Breast epithelium (tissue), 3 donors: ENCODE measurements around the gene HES7.

Experiments used
- POLR2A ChIP-seq: fragments of 450-650 bp; IDR thresholded peaks from one replicate; pipeline ENCODE4 v1.6.1; 2016; ENCODE audit warnings: antibody characterized with exemption, mild to moderate bottlenecking, moderate library complexity
- POLR2AphosphoS5 ChIP-seq, 3 donors: sonication (generic); formaldehyde crosslinking; IDR thresholded peaks; one replicate each; pipeline ENCODE4 v1.6.1; 2017; ENCODE audit warnings: antibody characterized with exemption in 3 of 3
- TF ChIP-seq, protein P1 (sequence below), 3 donors: fragments of 450-650 bp; IDR thresholded peaks; one replicate each; pipeline ENCODE4 v1.5.1; 2016 to 2017; ENCODE audit warnings: antibody characterized with exemption in 3 of 3, mild to moderate bottlenecking in 3 of 3, moderate library complexity in 3 of 3

DNA sequence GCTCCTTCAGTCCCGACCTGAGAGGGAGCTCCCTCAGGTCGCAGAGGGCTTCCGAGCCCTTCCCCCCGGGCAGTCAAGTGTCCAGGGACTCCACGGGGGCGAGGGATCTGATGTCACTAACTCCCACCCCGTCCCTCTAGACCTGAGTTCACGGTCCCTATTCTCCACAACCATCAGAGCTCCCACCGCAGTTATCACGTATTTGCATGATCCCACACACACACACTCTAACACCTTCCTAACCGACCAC is 32.0 kb upstream of the HES7 start:
- TF ChIP-seq, protein P1, sequence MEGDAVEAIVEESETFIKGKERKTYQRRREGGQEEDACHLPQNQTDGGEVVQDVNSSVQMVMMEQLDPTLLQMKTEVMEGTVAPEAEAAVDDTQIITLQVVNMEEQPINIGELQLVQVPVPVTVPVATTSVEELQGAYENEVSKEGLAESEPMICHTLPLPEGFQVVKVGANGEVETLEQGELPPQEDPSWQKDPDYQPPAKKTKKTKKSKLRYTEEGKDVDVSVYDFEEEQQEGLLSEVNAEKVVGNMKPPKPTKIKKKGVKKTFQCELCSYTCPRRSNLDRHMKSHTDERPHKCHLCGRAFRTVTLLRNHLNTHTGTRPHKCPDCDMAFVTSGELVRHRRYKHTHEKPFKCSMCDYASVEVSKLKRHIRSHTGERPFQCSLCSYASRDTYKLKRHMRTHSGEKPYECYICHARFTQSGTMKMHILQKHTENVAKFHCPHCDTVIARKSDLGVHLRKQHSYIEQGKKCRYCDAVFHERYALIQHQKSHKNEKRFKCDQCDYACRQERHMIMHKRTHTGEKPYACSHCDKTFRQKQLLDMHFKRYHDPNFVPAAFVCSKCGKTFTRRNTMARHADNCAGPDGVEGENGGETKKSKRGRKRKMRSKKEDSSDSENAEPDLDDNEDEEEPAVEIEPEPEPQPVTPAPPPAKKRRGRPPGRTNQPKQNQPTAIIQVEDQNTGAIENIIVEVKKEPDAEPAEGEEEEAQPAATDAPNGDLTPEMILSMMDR (IDR thresholded peaks at IDR 0.05): no peak
- TF ChIP-seq POLR2AphosphoS5 (IDR thresholded peaks at IDR 0.05): no peak
- no peak for TF ChIP-seq POLR2A
